ENCODE measurements around the gene DLEC1.

The DLEC1 gene

GRCh38 chr3:38129058-38129457 lies 90.0 kb downstream of the DLEC1 start:
- no peak overlapping the region for H3K27ac ChIP-seq
- TF ChIP-seq ZFX (IDR thresholded peaks at IDR 0.05): no peak
- no peak for TF ChIP-seq CTCF (conservative IDR thresholded peaks at IDR 0.05)

- no peak overlapping the region for H3K27ac ChIP-seq
- TF ChIP-seq ZFX (IDR thresholded peaks at IDR 0.05) (no peak), CTCF (conservative IDR thresholded peaks at IDR 0.05) (no peak)
Measured at GRCh38 chr3:38130631-38131065, 91.6 kb downstream of the DLEC1 start.

- peak overlapping the region; percentile 96 for H3K27ac ChIP-seq
Measured at GRCh38 chr3:38131621-38132369, 92.8 kb downstream of the DLEC1 start.

GRCh38 chr3:38133209-38133556 lies 94.2 kb downstream of the DLEC1 start:
- H3K27ac ChIP-seq: peak overlapping the region; percentile 96
- TF ChIP-seq CTCF (conservative IDR thresholded peaks at IDR 0.05): no peak
- no peak for TF ChIP-seq ZFX (IDR thresholded peaks at IDR 0.05)

More at GRCh38 chr3:38131621-38132369, 92.8 kb downstream of the DLEC1 start:
- TF ChIP-seq CTCF (conservative IDR thresholded peaks at IDR 0.05) (no peak; the same call in 1 of the 2 replicates), ZFX (IDR thresholded peaks at IDR 0.05) (no peak)

GRCh38 chr3:38133557-38134405 lies 94.8 kb downstream of the DLEC1 start:
- H3K27ac ChIP-seq: peak overlapping the region; percentile 96
- no peak for TF ChIP-seq ZFX (IDR thresholded peaks at IDR 0.05)
- TF ChIP-seq CTCF (conservative IDR thresholded peaks at IDR 0.05): no peak

- peak overlapping the region; percentile 96 for H3K27ac ChIP-seq
Measured at GRCh38 chr3:38134517-38135143, 95.6 kb downstream of the DLEC1 start.

GRCh38 chr3:38135621-38136277 lies 96.7 kb downstream of the DLEC1 start:
- H3K27ac ChIP-seq: peak overlapping the region; percentile 96

GRCh38 chr3:38136393-38136776 lies 97.4 kb downstream of the DLEC1 start:
- TF ChIP-seq ZFX (IDR thresholded peaks at IDR 0.05): no peak
- no peak for TF ChIP-seq CTCF (conservative IDR thresholded peaks at IDR 0.05)
- H3K27ac ChIP-seq: peak overlapping the region; percentile 96
